HG03457 (cell line): ENCODE results near the gene MYOM1.

Experiments used
- ATAC-seq: cut with Tn5 transposase; IDR thresholded peaks from one replicate; pipeline ENCODE4 v1.9.1; 2021; ENCODE audit warnings: moderate number of reproducible peaks; ENCODE audit not compliant: unreplicated experiment

The MYOM1 gene

DNA sequence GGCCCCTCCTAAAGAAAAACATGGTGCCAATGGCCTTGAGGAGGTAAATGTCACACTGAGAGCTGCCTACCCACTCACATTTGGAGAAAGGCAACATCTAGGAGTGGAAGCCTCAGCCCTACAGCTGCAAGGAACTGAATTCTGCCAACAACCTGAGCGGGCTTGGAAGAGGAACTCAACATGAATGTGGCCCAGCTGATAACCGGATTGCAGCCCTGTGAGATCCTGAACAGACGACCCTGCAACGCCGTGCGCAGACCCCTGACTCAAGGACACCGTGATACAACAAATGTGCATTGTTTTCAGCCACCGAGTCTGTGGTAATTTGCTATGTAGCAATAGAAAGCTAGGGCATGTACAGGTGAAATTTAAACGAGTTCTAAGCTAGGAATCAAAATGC, 99.4 kb downstream of the MYOM1 start:
- ATAC-seq = no peak

DNA sequence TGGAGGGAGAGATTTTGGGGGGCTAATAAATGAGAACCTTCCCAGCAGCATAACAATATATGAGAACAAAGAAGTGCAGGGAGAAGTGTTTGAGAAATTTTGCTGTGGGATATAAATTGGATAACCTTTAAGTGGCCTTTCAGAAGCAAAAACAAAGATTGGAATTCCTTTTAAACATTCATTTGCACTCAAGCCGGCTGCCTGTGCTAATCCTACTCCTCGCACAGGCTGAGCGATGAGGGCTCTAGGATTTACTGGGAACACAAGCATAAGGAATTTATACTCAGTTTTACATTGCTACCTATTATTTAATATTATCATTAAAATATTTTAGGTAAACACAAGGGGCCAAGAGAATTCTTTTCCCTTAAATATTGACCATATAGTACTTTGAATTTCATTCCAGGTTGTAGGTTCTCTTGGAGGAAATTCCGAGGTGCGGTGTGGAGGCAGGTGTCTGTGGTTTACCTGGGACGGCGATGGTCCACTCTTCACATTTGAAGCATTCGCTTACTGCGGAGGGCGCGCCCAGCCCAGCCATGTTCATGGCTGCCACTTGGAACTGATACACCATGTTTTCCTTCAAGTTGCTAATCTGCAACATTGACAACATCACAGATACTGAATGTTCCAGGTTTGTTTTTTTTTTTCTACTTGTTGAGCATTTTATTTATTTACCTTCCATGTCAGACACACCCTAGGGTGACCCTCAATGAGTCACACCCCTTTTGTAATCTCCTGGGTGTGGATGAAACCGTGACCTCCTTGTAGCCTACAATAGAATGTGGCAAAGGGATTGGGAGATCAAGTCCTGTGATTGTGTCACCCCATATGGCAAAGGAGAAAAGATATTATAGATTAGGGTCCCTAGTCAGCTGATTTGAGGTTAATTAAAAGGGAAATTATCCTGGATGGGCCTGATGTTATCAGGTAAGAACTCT, 100.1 kb downstream of the MYOM1 start:
- no peak for ATAC-seq

DNA sequence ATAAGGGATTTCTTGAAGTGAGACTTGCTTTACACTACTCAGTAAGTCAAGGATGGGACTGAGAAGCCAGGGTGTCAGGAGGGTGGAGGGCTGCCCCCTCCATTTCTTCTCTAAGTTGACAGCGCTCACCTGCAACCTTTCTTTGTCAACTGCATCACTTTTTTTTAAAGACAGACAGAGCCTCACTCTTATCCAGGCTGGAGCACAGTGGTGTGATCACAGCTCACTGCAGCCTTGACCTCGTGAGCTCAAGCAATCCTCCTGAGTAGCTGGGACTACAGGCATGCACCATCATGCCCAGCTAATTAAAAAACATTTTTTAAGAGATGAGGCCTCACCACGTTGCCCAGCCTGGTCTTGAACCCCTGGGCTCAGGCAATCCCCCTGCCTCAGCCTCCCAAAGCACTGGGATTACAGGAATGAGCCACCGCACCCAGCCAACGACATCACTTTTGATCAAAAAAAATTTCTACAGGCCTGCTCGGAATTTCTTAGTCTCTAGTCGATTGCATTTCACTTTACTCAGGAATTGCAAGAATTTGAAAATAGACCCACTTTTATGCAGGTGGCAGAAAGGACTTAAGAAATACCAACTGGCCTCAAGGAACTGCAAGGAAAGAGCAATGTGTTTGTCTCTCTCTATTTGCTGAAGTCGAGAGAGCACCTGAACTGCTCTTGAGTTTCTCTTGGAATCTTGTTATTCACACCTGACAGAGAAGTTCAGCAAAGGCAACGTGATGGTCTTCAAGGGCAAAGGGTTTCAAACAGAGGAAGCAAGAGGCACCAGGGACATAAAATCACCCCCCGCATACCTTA, 101.4 kb downstream of the MYOM1 start:
- ATAC-seq = no peak

DNA sequence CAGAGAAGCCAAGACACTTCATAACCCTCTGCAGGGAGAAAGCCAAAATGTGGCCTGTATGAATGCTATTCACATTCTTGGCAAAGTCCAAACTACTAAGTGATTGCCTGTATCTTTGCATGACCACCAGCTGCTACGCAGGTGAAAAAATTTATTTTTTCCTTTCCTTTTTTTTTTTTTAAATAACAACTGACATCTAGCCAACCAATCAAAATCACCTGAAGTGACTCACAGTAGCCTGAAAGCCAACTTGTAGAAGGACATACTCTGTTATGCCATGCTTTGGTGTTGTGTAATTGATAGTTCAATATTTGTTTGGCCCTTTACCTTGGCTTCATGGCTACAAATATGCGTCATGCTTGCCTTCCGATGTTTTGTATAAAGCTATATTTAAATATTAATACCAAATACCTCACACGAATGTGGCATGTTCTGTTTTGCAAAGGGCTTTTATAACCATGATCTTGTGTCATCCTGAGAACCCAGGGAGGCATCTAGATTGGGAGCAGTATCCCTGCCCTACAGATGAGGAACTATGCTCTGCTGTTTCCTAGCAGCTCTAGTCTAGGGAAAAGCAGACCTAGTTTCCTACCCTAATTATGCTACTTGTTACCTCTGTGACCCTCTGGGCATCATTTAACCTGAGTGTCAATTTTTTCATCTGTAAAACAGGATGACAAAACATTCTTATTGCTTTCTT, 102.1 kb downstream of the MYOM1 start:
- no peak for ATAC-seq

DNA sequence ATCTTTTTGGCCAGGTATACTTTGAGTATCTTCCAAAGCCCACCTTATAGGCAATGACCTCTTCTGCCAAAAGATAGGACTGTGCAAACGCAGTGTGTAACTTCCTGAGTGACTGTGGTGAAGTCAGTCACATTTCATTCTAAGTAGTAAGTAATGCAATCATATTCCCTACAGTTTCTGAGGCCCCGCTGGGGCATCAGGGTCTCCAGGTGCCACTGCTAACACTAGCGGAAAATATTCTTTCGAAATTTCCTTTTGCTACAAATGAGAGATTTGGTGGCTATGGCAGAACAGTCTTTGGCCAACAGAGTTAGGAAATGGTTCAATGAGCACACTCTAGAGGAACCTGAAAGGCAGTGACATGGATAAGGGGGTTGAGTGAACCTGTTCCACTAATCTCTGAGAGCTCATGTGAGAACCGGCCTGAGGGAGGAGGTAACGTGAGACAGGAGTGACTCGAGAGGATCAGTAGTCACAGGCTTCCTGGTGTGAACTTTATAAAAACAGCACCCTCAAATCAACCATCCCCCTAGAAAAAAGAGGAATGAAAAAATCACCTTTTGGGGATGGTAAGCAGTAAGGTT, 104.2 kb downstream of the MYOM1 start:
- ATAC-seq = no peak

DNA sequence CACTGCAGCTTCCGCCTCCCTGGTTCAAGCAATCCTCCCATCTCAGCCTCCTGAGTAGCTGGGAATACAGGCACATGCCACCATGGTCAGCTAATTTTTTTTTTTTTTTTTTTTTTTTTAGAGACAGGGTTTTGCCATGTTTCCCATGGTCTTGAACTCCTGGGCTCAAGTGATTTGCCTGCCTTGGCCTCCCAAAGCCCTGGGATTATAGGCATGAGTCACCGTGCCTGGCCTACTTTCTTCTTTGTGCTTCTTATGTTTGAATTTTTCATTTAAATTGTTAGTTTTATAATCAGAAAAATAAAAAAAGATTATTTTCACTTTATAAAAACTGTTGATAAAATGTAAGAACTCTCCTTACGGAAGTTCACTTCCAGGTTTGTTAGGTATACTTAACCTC, 105.3 kb downstream of the MYOM1 start:
- no peak for ATAC-seq

DNA sequence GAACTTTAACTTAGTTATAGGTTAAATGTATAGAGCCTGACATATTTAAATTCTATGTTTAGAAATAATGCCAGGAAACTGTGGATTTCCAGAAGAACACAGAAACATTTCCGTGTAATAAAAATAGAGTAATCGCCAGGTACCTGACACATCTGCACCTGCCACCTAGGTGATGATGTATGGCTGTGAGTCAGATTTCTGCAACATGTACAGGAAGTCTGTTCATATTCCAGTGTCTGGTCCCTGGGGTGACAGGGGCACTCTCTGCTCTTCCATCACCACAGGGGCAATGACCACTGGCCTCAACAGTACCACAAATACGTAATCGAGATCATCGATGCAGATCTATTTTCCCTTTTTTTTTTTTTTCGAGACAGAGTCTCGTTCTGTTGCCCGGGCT, 105.7 kb downstream of the MYOM1 start:
- no peak for ATAC-seq

DNA sequence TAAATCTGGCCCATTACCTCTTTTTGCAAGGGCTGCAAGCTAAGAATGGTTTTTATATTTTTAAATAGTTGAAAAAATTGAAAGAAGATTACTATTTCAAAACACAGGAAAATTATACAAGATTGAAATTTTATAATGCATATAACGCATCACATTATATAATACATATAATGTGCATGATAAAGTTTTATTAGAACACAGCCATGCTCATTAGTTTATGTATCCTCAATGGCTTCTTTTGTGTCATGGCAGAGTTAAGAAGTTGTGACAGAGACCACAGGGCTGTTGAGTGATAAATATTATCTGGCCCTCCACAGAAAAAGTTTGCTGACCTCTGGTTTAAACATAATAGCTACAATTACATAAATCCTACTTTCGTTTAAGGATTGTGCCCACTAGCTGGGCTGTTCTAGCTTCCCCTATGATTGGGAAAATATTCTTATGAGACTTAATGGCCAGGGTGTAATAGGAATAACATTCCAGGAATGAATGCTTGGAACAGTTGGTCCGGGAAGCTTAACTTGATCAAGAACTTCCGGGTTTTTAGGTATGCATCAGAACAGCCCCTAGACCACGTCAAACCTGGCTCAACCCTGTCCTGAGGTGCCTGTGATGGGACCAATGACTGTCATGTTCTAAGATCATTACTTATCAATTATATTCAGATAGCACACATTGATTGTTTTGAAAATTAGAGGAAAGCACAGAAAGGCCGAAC, 108.1 kb downstream of the MYOM1 start:
- no peak for ATAC-seq

DNA sequence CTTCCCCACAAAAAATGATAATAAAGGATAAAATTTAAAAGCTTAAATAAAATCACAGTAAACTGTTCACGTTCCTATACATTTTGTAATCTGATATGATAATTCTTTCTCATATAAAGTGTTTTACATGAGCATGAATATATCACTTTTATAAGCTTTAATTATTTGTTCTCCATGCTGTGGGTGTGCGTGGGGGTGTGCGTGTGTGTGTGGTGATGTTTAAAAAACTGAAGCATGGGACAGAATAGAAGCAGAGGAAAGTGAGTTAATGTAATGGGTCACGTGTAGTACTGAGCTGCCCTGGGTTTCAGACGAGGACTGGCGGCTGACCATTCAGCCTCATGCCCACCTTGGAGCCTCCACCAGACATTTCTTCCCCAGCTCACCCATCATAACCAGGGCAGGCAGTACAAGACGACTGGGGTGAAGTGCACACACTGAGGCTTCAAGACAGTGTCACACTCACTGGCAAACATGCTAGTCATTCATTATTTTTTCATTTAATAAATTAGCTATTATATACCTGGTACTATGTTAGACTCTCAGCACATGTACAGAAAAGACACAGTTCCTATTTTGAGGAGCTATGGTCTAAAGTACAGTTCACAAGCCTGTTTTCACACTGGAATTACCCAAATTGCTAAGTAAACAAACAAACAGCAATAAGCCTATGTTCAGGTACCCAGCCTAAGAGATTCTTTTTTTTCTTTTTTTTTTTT, 109.6 kb downstream of the MYOM1 start:
- no peak for ATAC-seq

DNA sequence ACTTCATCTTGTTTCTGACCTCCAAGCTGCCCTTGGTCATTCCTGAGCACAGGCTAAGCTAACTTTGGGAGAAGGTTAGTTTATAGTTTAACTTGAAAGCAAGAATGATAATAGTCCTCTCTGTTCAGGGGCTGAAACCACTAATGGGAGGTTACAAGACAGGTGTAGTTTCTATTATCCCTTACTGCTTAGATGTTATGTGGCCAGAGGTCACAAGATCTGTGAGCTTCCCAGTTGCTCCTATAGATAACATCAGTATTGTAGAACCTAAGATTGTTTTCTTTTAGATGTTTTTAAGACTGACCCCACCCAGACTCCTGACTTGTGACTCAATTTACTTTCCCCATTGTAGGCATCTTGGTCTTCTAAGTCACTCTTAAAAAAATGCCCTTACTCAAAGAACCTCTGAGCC, 112.0 kb downstream of the MYOM1 start:
- no peak for ATAC-seq

DNA sequence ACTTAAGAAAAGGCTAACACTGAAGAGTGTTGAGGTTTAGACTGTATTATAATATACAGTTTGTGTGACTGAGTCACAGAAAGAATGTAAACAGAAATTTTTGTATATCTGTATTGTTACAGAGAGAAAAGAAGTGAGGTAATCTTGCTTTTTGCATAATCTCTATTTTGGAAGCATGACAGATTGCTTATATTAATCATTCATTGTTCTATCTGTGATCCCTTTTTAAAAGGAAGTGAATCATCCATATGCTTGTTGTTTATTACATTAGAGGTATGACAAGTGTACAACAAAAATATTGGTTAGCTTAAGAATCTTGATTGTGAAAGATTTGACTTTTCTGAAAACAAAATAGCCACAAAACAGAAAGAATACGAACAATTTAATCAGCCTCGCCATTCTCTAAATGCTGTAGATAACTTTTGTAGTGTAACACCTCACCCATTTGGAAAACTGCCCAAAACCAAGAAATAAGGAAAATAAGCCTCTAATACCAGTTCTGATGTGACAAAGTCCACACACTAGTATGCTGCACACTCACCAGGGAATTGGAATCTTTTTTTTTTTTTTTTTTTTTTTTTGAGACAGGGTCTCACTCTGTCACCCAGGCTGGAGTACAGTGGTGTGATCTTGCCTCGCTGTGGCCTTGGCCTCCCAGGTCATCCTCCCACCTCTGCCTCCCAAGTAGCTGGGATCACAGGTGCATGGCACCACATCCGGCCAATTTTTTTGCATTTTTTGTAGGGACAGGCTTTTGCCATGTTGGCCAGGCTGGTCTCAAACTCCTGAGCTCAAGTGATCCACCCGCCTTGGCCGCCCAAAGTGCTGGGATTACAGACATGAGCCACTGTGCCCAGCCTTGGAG, 115.3 kb downstream of the MYOM1 start:
- no peak for ATAC-seq

DNA sequence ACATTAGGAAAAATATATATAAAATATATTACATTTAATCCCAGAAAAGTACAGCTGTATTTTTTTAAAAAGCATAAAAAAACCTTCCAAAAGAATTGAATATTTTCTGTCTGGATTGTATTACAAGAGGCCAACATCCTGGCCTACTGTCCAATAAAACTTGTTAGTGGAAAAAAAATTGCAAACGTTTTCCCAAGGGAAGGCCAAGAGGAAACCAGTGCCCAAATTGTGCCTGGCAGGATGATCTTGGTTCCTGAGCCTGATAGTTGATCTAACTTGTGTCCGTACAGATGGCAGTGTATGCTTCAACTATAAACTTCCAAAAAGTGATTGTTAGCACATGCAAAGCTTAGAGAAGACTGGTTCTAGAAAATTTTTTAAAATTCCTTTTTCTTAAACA, 116.2 kb downstream of the MYOM1 start:
- no peak for ATAC-seq

DNA sequence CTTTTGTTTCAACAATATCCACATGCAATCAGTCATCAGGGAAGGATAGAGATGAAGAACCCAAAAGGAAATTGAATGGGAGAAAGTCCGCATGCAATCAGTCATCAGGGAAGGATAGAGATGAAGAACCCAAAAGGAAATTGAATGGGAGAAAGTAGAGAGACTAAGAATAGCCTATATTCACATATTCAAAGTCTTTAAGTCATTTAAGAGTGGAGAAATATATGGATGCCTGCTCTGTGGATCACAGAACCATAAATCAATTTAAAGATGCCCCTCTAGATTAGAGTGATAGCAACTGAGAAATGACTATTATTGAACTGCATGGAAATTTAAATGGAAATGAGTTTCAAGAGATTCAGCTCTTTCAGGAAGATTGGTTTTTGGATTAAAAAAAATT, 116.8 kb downstream of the MYOM1 start:
- no peak for ATAC-seq

DNA sequence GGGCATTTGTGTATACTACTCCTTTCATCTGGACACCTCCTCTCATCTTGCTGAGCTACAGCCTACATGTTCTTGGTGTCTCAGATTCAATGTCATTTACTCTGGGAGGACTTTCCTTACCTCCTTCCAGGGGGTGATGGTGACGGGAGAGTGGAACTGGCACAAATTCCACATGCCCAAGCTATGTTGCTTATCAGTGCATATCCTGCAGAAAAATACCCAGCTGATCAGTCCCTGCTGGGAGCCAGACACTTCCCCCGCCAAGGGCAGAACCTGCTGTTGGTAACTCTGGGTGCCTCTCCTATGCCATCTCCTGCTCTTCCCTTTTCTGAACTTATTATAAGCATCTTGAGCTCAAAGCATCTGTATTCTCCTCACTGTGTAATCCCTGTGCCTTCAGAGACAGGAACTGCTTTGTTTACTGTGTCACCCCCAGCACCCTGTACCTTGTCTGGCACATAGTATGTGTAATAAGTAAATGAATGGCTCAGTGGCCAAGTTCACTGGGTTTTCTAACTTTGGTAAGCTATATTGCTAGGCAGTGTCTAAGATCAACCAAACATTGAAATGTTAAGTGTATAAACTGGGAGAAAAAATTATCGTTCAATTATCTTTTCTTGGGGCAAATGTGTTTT, 119.2 kb downstream of the MYOM1 start:
- ATAC-seq = no peak

DNA sequence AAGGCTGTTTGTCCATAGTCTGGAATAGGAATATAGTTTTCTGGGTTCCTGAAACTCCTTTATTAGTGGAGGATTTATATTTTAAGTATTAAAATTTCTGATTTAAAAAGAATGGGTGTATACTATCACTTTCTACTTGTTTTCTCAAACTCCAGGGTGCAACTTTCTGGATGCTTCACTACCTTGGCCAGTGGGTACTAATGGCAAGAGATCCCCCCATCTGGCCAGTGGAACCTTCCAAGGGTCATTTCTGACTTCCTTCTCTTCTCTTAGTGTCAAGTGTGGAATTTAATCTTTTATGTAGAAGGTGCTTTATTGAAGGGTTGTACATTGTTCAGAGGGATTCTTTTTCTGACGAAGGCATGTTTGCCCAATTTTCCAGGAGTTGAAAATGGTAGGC, 120.4 kb downstream of the MYOM1 start:
- ATAC-seq = no peak

DNA sequence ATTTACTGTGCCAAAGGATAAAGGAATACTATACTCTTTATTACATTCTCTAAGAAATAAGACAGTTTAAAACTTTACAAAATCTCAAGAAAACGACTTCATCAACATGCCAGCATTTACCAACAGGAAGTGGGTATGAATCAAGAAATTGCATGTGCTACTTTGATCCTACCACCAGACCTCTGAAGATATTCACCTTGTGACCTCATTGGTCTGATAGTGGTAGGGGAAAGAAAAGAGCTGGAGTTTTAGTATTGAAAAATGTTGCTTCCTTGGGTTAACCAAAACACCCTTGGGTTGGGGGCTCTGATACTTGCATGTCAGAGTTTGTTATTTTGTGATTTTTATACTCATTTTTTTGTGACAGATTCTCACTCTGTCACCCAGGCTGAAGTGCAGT, 122.7 kb downstream of the MYOM1 start:
- no peak for ATAC-seq

DNA sequence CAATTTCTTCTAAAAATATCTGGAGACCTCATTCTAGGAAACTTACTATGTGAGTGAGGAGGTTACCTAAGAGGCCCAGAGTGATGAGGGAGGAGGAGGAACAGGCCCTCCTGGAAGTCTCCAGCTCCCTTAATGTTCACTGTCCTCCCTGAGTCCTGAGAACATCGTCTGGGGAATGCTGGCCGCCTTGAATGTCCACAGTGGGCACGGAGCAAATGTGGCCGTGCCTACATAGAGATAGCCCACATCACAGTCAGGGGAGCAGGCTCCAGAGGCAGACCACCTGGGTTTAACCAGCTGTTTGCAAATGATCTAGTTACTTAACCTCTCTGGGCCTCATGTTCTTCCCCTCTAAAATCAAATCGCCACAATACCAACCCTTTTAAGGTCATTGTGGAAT, 123.8 kb downstream of the MYOM1 start:
- no peak for ATAC-seq

DNA sequence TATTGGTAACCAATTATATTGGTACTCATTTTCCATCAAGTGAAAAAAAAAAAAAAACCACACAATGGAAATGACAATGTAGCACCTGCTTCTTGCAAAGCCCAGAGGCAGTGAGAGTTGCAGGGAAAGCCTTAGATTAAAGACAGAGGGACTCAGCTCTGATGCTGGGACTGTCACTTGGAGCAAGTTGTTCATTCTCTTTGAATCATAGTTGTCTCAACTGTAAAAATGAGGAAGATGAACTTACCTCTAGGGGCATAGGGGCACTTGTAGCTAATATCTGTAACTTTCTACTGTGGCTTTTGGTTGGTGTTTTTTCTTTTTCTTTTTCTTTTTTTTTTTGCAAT, 125.5 kb downstream of the MYOM1 start:
- ATAC-seq = no peak
